GM18502 (cell line): ENCODE results near the gene IGFBP2.
A peak's percentile ranks its signal among the peaks of the same experiment; 100 is the strongest.
"Not testable (repeated sequence)": the region's sequence is repeated elsewhere in the genome, so short reads cannot be mapped to it uniquely, and the experiment has no call there.

Source experiments
- ATAC-seq: cut with Tn5 transposase; IDR thresholded peaks from one replicate; pipeline ENCODE4 v1.9.1; 2021; ENCODE audit warnings: mild to moderate bottlenecking; ENCODE audit not compliant: unreplicated experiment, poor library complexity

IGFBP2 gene, protein sequence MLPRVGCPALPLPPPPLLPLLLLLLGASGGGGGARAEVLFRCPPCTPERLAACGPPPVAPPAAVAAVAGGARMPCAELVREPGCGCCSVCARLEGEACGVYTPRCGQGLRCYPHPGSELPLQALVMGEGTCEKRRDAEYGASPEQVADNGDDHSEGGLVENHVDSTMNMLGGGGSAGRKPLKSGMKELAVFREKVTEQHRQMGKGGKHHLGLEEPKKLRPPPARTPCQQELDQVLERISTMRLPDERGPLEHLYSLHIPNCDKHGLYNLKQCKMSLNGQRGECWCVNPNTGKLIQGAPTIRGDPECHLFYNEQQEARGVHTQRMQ

DNA sequence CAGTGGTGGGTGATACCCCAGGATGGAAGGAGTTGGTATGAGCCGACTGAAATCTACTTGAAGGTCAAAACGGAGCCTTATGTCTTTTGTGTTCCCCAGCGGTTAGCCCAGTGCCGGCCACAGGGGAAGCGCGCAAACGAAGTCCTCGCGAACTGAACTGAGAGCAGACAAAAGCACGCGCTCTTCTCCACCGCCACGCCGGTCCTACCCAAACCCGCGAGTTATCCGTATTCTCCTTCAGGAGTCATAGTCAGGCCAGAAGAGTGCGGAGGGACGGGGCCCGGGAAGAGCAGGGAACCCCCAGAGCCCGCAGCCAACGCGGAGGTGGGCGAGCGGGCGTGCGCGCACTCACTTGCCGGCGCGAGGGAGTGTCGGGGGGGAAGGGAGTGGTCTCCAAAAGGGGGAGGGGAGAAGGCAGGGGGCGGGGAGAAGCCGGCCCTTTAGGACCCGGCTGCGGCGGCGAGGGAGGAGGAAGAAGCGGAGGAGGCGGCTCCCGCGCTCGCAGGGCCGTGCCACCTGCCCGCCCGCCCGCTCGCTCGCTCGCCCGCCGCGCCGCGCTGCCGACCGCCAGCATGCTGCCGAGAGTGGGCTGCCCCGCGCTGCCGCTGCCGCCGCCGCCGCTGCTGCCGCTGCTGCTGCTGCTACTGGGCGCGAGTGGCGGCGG, at the start of gene IGFBP2:
TSS of gene IGFBP2 (plus strand) at position 469 of the 664 bp plus-strand sequence. CDS start at position 573, 104 bp downstream.
- no peak for ATAC-seq

DNA sequence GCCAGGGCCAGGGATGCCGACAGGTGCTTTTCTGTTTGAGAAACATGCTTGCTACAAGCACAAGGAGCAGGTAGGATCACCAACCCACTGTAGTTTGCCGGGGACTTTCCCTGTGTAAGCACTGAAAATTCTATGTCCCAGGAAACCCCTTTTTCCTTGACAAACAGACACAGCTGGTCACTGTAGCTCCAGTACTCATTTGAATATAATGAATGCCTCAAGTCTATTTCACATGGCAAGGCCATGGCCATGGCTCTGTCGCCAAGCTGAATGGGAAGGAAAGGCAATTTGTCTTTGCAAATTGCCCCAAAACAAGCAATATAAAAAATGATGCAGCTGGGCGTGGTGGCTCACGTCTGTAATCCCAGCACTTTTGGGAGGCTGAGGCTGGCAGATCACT, 49.6 kb upstream of the IGFBP2 start:
- ATAC-seq, result no peak

DNA sequence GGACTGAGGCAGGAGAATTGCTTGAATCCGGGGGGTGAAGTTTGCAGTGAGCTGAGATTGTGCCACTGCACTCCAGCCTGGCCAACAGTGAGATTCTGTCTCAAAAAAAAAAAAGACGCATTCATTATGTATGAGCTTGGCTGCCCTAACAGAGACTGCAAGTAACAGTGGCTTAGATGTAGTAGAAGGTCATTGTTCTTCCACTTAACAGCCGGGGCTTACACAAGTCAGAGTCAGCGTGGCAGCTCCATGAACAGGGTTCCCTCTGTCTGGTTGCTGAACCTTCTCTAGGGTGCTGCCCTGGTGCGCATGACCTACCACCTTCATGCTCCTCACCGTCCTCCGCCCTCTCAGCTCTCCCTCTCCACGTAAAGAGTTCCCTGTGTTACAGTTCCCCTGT, 49.1 kb upstream of the IGFBP2 start:
- ATAC-seq, result no peak

DNA sequence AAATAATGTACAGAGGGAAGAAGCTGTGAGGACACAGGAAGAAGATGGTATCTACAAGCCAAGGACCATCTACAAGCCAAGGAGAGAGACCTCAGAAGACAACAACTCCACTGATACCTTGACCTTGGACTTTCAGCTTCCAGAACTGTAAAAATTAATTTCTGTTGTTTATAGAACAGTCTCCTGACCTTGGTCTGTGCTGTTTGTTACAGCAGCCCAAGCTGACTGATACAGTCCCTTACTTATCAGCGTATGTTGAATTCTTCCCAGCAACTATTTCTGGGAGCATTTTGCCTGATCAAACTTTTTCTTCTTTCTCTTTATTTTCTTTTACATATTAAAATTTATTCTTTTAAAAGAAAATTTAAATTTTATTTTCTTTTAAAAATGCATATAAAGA, 47.8 kb upstream of the IGFBP2 start:
- no peak for ATAC-seq

DNA sequence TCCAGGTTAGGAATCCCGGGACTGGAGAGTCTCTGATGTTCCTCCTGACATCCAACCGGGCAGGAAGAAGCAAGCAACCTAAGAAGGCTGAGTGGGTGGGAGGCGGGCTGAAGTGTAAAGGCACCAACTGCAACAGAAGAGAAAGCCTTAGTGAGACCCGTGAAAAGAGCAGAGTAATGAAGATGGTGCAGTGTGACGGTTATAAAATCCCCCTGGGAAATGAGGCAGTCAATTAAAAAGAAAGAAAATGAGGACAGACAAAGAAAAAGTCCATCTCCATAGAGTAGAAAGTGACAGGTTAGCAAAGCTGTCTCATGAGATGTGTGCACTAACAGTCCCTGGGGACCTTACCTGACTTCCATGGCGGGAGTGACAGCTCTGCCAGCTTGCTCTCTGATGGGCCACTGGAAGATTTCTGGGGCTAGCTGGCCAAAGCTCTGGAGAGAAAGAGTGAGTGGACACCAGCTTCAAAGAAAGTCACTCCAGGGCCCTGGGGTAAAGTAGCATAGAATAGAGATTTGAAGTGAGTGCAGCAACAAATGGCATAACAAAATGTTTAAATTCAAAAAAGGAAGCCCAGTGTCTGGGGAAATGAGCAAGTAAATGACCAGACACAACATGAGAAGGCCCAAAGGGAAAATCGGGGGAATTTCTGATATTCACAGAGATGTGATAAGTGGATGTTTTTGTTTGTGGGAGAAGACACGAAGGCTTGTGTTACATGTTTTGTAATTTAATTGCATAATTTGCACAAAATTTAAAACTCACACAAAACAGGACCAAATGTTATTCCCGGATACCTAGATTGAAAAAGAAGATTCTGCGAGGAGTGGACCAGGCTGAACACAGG, 44.1 kb upstream of the IGFBP2 start:
- no peak for ATAC-seq

DNA sequence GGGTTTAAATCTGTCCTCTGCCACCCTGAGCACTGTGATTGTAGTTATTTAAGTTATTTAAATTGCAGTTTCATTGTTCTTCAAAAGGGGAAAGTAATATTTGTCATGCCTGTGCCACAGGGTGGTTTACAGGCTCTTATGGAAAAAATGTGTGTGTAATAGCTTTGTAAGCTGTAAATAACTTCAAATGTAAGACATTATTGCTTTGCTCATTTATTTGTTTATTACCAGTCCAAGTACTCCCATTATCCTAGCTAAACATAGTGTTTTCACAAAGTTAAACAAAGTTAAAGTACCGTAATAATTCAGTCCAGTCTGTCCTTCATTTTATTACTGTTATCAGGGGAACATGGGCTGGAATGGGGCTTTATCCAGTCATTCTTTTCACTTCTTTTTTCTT, 43.4 kb upstream of the IGFBP2 start:
- no peak for ATAC-seq

DNA sequence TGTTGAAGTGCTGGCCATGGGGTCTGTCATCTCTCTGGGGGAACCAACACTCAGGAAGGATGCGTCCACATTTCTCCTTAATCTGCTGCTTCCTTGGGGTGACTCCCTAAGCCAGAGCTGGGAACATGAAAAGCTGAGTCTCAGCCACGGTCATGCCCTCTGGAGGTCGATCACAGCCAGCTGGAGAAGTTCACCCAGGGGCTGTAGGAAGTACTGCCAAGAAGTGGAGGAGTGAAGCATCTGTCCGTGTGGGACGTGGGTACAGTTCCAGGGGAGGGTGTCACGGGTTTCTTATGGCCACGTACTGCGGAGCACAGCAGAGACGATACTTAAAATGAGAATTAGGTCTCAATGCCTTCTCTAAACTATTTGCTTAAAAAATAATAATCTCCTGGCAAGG, 42.4 kb upstream of the IGFBP2 start:
- no peak for ATAC-seq

DNA sequence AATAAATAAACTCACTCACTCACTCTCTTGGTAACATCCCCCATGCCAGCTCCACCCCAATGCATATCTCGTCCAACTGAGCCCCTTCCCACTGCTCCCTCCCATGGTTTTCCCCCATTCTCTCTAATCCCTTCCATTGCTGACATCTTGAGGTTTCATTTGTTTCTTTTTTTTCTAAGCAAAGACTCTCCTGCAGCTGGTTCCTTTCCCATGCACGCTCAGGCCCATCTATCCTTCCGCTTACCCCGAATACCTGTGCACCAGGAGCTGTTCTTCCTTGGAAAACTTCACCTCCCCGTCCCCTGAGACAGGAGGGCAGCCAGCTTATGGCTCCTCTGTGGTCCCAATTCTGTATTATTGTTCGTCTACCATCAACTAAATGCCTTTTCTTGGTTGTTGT, 41.7 kb upstream of the IGFBP2 start:
- ATAC-seq, result no peak

DNA sequence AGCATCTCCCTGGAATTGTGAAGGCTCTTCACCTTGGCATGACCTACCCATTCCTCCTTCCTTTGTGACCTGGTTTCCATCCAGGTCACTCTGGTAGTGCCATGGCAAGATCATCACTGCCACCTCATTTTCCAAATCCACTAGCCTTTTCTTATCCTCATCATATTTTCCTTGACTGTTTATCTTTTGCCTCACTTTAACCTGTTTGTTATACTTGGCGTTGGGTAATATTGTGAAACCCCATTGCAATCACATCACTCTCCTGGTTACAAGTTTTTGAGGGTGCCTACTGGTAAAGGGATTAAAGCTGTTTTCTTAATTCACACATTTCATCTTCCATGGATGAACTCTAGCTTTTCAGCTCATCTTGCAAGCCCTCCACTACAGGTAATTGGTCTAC, 39.1 kb upstream of the IGFBP2 start:
- no peak for ATAC-seq

DNA sequence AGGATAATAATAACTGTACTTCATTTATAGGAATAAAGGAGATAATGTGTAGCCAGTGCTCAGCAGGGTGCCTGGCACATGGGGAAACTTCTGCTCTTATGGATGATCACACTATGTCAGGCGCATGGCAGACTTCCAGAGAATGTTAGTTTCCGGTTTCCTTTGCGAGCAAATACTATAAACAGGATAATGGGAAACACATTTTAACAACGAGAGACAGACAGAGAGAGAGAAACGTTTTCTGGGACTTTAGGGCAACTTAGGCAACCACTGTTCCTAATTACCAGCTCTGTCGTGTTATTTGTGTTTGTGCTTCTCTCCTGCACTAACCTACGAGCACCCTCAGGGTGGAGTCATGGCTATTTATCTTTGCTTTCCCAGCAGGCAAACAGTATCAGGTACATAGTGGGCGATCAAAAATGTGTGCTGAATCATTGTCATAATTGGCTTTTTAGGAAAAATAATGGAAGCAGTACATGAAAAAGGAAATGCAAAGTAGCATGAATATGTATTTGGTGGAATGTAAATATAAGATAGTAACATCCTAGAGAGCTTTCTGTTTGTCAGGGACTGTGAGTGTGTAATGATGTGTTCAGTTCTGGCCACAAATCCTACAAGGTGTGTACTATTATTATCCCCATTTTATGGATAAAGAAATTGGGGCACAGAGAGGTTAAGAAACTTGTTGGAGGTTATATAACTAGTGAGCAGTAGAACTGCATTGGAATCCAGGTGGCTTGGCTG, 36.8 kb upstream of the IGFBP2 start:
- ATAC-seq, result no peak

DNA sequence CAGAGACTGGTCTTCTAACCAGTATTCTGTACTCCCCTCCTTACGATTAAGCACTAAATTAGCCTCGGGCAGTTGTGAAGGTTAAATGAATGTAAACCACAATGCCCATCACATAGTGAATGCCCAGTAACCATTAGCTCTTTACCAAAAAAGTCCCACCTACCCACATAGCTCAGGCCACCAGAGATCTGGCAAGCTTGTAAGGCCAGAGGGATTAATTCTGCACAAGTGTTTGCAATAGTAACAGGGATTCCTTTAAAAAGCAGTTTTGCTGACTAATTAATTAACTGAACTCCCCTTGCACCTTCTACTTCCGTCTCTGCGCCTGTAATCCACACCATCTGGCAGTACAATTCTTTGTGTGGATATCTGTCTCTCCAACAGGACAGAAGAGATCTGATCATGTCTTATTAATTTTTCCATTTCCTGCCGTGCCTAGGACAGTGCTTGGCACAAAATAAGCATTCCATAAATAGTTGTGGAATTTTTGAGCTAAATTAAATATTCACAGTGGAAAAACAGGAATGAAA, 36.2 kb upstream of the IGFBP2 start:
- ATAC-seq, result no peak

DNA sequence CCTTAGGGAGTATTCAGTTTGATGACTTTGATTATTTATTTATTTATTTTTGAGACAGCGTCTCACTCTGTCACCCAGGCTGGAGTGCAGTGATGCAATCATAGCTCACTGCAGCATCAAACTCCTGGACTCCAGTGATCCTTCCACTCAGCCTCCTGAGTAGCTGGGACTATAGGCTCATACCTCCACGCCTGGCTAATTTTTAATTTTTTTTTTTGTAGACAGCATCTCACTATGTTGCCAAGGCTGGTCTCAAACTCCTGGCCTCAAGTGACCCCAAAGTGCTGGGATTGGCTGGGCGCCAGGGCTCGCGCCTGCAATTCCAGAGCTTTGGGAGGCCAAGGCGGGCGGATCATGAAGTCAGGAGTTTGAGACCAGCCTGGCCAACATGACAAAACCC, 35.4 kb upstream of the IGFBP2 start:
- ATAC-seq, result not testable (repeated sequence)

DNA sequence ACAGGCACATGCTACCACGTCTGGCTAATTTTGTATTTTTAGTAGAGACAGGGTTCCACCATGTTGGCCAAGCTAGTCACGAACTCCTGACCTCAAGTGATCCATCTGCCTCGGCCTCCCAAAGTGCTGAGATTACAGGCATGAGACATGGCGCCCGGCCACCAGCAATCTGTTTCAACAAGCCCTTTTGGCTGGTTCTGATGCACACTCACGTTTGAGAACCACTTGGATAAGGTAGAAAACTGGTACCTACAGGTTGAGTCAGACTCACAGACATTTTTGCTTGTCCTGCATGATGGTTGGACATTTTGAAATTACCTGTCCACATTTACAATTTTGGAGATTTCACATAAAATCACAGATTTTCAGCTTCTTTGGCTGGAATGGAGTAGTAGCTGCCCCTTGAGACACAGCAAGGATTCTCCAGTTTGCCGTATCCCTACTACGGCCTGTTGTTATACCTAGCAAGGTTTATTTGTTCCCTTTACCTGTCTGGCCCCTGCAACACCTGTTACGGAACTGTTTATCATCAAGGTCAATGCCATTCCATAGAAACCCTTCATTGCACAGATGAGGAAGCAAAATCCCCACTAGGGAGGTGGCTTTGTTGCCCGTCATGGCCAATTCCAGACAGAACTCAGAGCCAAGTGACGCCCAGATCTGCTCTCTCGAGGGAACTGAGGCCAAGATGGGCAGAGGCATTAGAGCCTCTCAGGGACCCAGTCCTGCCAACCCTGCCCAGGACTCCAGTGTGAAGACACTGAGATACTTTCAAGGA, 31.4 kb upstream of the IGFBP2 start:
- no peak for ATAC-seq

DNA sequence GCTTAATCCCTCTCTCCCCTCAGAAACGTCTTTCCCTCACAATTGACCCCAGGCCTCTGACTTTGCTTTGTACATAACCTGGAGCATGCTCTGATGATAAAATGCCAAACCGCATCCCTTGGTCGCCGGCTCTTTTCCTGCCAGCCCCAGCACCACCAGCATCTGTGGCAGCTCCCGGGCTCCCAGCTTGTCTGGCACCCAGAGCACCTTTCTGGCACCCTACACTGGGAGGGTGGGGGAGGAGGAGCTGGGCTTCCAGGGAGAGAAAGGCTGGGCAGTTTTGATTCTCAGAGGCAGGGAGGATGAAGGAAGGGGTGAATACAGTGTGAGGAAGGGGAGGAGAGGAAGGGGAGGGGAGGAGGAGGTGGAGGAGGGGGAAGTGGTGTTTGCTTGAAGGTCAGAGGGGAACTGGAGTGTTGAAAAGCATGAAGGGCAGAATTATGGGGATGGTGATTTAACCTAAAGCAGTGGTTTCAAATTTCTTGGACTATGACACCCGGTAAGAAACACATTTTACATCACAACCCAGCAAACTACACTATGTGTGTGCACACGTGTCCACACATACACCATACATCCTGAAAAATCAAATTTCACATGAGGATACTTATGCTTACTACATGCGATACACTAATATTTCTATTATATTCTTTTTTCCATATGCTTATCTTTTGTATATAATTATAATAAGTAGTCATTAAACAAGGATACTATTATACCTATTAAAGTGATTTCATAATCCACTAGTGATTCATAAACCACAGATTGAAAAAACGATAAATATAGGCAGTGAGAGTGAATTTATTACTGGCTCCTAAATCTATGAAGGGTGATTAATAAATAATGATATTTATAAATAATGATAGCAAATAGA, 30.0 kb upstream of the IGFBP2 start:
- no peak for ATAC-seq

DNA sequence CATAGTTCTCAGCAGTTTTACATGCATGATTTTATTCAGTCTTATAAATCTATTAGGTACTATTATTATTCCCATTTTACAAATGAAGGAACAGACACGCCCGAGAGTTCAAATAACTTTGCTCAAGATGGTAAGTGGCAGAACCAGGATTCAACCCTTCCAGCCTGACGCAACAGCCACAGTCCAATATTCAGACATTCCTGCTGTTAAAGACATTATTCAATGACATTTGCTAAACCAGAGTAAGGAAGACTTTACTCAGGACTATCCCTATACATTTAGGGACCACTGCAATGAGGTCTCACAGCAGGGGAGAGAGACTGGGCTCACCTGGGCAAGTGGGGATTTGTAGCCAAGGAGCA, 29.4 kb upstream of the IGFBP2 start:
- ATAC-seq, result no peak

DNA sequence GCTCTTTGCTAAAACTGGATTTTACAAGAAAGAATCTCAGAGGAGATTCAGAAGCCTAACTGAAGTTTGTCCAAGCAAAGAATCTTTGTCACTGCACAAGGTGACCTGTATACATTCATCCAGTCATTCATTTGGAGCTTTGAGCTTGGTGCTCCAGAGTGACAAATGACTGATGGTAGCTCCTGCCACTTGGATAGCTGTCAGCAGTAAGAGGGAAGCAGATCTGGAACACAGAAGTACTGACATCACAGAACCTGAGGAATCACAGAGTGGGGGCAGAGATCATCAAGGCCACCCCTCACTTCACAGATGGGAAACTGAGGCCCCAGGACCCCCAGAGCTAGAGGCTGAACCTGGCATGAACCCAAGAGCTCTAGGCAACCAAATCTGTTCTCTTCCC, 28.8 kb upstream of the IGFBP2 start:
- ATAC-seq, result no peak

DNA sequence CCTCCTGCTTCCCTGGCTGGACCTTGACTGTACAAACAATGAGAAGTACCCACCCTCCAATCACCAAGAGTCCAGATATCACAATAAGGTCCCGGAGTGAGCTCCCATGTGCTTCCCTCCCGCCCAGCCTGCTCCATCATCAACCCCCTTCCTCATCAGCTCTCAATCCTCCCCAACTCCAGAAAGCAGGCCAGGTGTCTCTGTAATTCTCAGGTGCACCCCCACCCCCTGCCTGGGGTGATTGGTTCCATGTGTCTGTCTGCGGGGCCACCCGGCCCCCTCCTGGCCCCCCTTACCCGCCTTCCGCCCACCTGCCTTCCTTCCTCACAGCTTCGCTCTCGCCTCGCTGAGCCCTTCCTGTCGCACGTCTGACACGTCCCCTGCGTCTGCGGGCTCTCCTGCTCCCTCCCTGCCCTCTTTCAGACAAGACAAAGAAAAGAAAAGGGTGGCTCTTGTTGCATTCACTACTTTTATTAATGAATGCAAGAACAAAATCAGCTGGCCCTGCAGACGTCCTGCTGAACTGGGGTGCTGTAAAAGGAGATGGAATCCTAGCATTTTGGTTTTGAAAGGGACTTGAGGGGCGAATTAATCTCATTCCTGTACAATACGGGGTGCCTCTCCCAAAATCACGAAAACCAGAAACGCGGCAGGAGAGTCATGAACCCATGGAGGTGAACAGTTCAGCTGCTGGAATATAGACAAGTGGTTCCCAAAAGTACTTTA, 26.5 kb upstream of the IGFBP2 start:
- peak; percentile 87 for ATAC-seq

DNA sequence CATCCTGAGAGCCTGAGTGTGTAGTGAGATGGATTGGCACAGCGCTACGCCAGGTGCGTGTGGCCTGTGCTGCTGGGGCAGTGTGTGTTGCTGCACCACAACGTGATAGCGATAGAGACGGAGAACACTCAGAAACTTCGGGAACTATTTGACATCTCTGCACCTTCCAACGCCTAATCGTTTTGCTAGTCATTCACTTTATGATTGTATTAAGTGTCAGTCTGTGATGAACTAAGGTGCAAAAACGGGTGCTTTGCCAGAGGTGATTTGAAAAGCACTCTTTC, 26.0 kb upstream of the IGFBP2 start:
- ATAC-seq, result no peak
